ENCODE measurements around the gene NES. TPM values are rescaled to one million over a fixed set of nuclear protein-coding genes. Genes with fewer than 3 reads are reported as not detected.

Gene NES
- total and polyA plus RNA-seq, 2 of the 8 experiments (the other 6 are each of a cell fraction or from before 2014, with no cell fraction given): 13.3 to 135 TPM

GRCh38 chr1:156705918-156706656 is 28.9 kb upstream of the NES start:
- Histone ChIP-seq H2BK120ac (replicated peaks; ENCODE audit: low read depth, low read length) (peak overlapping the region; percentile 45), H3K14ac (ENCODE audit: insufficient read length) (no peak overlapping the region), H3K79me2 (ENCODE audit: control insufficient read depth in 1 of 2, insufficient read depth in 2 of 2, low read length in 2 of 2) (peaks cover 7 to 24% of the 10 kb centered on the region in 2 experiments; a peak in 2 of 4 replicates), H3K4ac (replicated peaks; ENCODE audit: insufficient read length, low read depth, low read length) (peak overlapping the region; percentile 80), H3K27me3 (replicated peaks in 1 of 4; ENCODE audit: control insufficient read depth in 3 of 4, extremely low read depth in 1 of 4, insufficient read depth in 3 of 4, low read length in 3 of 4) (peaks cover 0 to 19% (median 8%) of the 10 kb centered on the region in 4 experiments; a peak in 4 of 7 replicates), H3K4me2 (ENCODE audit: insufficient read depth in 1 of 2, low read depth in 2 of 2, low read length in 2 of 2) (peak overlapping the region; percentile 77 to 94), H4K8ac (ENCODE audit: extremely low read depth, insufficient read depth, low read length) (peak overlapping the region; percentile 85), H3K56ac (replicated peaks; ENCODE audit: insufficient read length, low read depth, low read length) (peak overlapping the region; percentile 55), H3K36me3 (ENCODE audit: control insufficient read depth in 2 of 4, insufficient read depth in 4 of 4, low read length in 3 of 4) (peaks cover 0 to 10% (median 2%) of the 10 kb centered on the region in 4 experiments; a peak in 4 of 8 replicates), H3K23me2 (ENCODE audit: low read depth, low read length) (peaks cover 31% of the 10 kb centered on the region; the same call in 1 of the 2 replicates), H2AK5ac (ENCODE audit: low read depth, low read length) (0 out of 2 replicates have a peak overlapping the region, but pooled peaks have one; percentile 45), H2AFZ (ENCODE audit: low read length) (no peak overlapping the region), H2BK5ac (ENCODE audit: low read depth, low read length) (peak overlapping the region; percentile 99), H4K91ac (replicated peaks; ENCODE audit: insufficient read length, low read length) (peak overlapping the region; percentile 99), H3K23ac (ENCODE audit: insufficient read length) (no peak overlapping the region), H3K9ac (replicated peaks in 1 of 4; ENCODE audit: extremely low read depth in 1 of 4, low read depth in 3 of 4, low read length in 3 of 4) (peak overlapping the region in 3 of 4 experiments; percentile 26 to 60 (median 59); a peak in 5 of 7 replicates), H3K4me3 (ENCODE audit: extremely low read depth in 1 of 4, insufficient read depth in 2 of 4, low read depth in 3 of 4, low read length in 4 of 4) (peak overlapping the region; percentile 50 to 80 (median 70)), H3K27ac (ENCODE audit: low read depth, low read length) (peak overlapping the region; percentile 79), H2BK15ac (ENCODE audit: low read length) (peak overlapping the region; percentile 81; the same call in 1 of the 2 replicates), H3K18ac (ENCODE audit: extremely low read depth, low read length) (peak overlapping the region; percentile 97), H4K20me1 (replicated peaks in 1 of 2; ENCODE audit: control insufficient read depth in 1 of 2, insufficient read depth in 2 of 2, low read length in 2 of 2) (peaks cover 6 to 14% of the 10 kb centered on the region in 2 experiments), H2BK20ac (ENCODE audit: low read length) (peak overlapping the region; percentile 95), H4K5ac (ENCODE audit: insufficient read length, low read depth, low read length) (peak overlapping the region; percentile 95), H3K4me1 (replicated peaks in 1 of 4; ENCODE audit: control insufficient read depth in 3 of 4, insufficient read depth in 4 of 4, low read length in 3 of 4) (peaks cover 27 to 57% (median 45%) of the 10 kb centered on the region in 4 experiments), H3K9me3 (ENCODE audit: insufficient read depth in 2 of 2, low read depth in 1 of 2, low read length in 1 of 2) (no peaks in the 10 kb centered on the region), H3K79me1 (ENCODE audit: low read depth, low read length) (peaks cover 4% of the 10 kb centered on the region; the same call in 1 of the 2 replicates), H2BK12ac (ENCODE audit: low read depth, low read length) (peak overlapping the region; percentile 96; the same call in 1 of the 2 replicates)
- WGBS, 2 experiments (ENCODE audit: extremely low coverage in 1 of 2, insufficient coverage in 1 of 2, insufficient read length in 1 of 2, insufficient replicate concordance in 2 of 2, low coverage in 1 of 2, low lambda C conversion rate in 2 of 2, missing lambda C conversion rate in 1 of 2): 2% methylated on average over 43 of the region's 45 CpGs; no CpG with 5 or more reads in 1 of the 2 experiments
- POLR2A ChIA-PET (ENCODE audit: partially characterized antibody): interaction anchor here (0.6 to 16.9 kb wide), 27 partner anchors 8 to 1481 kb away, joined by 3 to 530 read pairs (median 4); partner anchors contain the start of genes HDGF, ISG20L2, METTL25B and MRPL24
- CTCF ChIA-PET (ENCODE audit: partially characterized antibody): interaction anchor here (0.5 to 66.0 kb wide), 23 partner anchors 1 to 406 kb away, joined by 3 to 4284 read pairs (median 4); partner anchors contain the start of genes BCAN, CRABP2, HDGF and INSRR
- peak; percentile 86 to 98 for DNase-seq (ENCODE audit: low read depth in 1 of 2, low spot score in 2 of 2)
- FAIRE-seq: no peak
- TF ChIP-seq SAP30 (IDR thresholded peaks at IDR 0.05; ENCODE audit: insufficient read depth, insufficient replicate concordance, low read length) (no peak), POU5F1 (IDR thresholded peaks at IDR 0.05; ENCODE audit: low read depth, low read length) (no peak), TBP (IDR thresholded peaks at IDR 0.05; ENCODE audit: low read depth, low read length) (peak; percentile 39; the same call in 1 of the 2 replicates), GTF2F1 (IDR thresholded peaks at IDR 0.05; ENCODE audit: borderline replicate concordance, low read depth, low read length) (no peak), EGR1 (IDR thresholded peaks at IDR 0.05; ENCODE audit: borderline replicate concordance, low read depth, low read length) (peak; percentile 99), HDAC6 (IDR thresholded peaks at IDR 0.05; ENCODE audit: low read depth, low read length) (no peak), E2F6 (IDR thresholded peaks at IDR 0.05) (0 out of 2 replicates have a peak, but pooled peaks have one; percentile 23), EP300 (IDR thresholded peaks at IDR 0.05; ENCODE audit: borderline replicate concordance in 1 of 2, low read depth in 2 of 2, low read length in 2 of 2) (peak in 1 of 2 experiments; percentile 51; a peak in 1 of 3 replicates), JUND (IDR thresholded peaks at IDR 0.05; ENCODE audit: low read length) (peak; percentile 61; the same call in 1 of the 2 replicates)
